HG03280 (cell line): ENCODE data around the gene HOXA6.

Source experiments
- ATAC-seq: cut with Tn5 transposase; IDR thresholded peaks from one replicate; pipeline ENCODE4 v1.9.1; 2021; ENCODE audit warnings: mild to moderate bottlenecking, moderate library complexity; ENCODE audit not compliant: unreplicated experiment

The HOXA6 gene

GRCh38 chr7:27185013-27185853 is 37.7 kb upstream of the HOXA6 start, which contains the start of gene HOXA11:
Gene HOXA11, minus strand, starts transcription at chr7:27185232. Its CDS starts 88 bp downstream, at chr7:27185144.
- no peak for ATAC-seq

GRCh38 chr7:27184337-27185012 is 36.9 kb upstream of the HOXA6 start:
- ATAC-seq = no peak

GRCh38 chr7:27183682-27184336 is 36.2 kb upstream of the HOXA6 start:
- no peak for ATAC-seq

GRCh38 chr7:27182861-27183681 is 35.5 kb upstream of the HOXA6 start:
- ATAC-seq = no peak

- no peak for ATAC-seq
Measured at GRCh38 chr7:27182285-27182841, 34.8 kb upstream of the HOXA6 start.

GRCh38 chr7:27181795-27182275 is 34.3 kb upstream of the HOXA6 start:
- ATAC-seq = no peak

GRCh38 chr7:27180431-27181420 is 33.2 kb upstream of the HOXA6 start:
- ATAC-seq = no peak

- no peak for ATAC-seq
Measured at GRCh38 chr7:27179503-27180430, 32.2 kb upstream of the HOXA6 start.

GRCh38 chr7:27179030-27179429 is 31.5 kb upstream of the HOXA6 start:
- ATAC-seq = no peak

- no peak for ATAC-seq
Measured at GRCh38 chr7:27178366-27178765, 30.8 kb upstream of the HOXA6 start.

- ATAC-seq = no peak
Measured at GRCh38 chr7:27177795-27178320, 30.3 kb upstream of the HOXA6 start.

GRCh38 chr7:27176962-27177794 is 29.6 kb upstream of the HOXA6 start:
- no peak for ATAC-seq

GRCh38 chr7:27176524-27176845 is 28.9 kb upstream of the HOXA6 start:
- ATAC-seq = no peak

GRCh38 chr7:27175626-27176523 is 28.3 kb upstream of the HOXA6 start:
- no peak for ATAC-seq

- no peak for ATAC-seq
Measured at GRCh38 chr7:27174874-27175625, 27.5 kb upstream of the HOXA6 start.
